Stimulated activated CD8-positive, alpha-beta memory T cell treated with anti-CD3 and anti-CD28 coated beads, Interleukin-7, amount 100 ng/mL, for 48 hours (primary cell): ENCODE results near the gene OR8I2.
"Not testable (repeated sequence)": the region's sequence is repeated elsewhere in the genome, so short reads cannot be mapped to it uniquely, and the experiment has no call there.

Source experiments
- DNase-seq, 2 donors: peaks; one replicate each; pipeline ENCODE4 v3.0.0-alpha.2; 2020; ENCODE audit warnings: low read depth in 1 of 2; ENCODE audit errors: extremely low read depth in 1 of 2

OR8I2 gene

GRCh38 chr11:56093008-56093407 is at the start of gene OR8I2:
TSS of gene OR8I2 (plus strand) at chr11:56093308. CDS start at chr11:56093308, 0 bp downstream.
- DNase-seq: no peak

- DNase-seq: no peak
These were observed 47.6 kb upstream of the OR8I2 start for GRCh38 chr11:56045538-56045937.

- DNase-seq: no peak
These were observed 44.6 kb upstream of the OR8I2 start for GRCh38 chr11:56048480-56048879.

- DNase-seq: no peak
These were observed 43.6 kb upstream of the OR8I2 start for GRCh38 chr11:56049487-56049886.

GRCh38 chr11:56056366-56056765 is 36.7 kb upstream of the OR8I2 start:
- not testable (repeated sequence) for DNase-seq

- not testable (repeated sequence) for DNase-seq
These were observed 35.4 kb upstream of the OR8I2 start for GRCh38 chr11:56057661-56058237.

- not testable (repeated sequence) for DNase-seq
These were observed 34.8 kb upstream of the OR8I2 start for GRCh38 chr11:56058260-56058780.

GRCh38 chr11:56066980-56067379 is 26.1 kb upstream of the OR8I2 start:
- DNase-seq: no peak

GRCh38 chr11:56089697-56090096 is 3.4 kb upstream of the OR8I2 start:
- no peak for DNase-seq

- DNase-seq: no peak
These were observed 10.2 kb downstream of the OR8I2 start, which contains the start of gene OR8H2 for GRCh38 chr11:56103210-56103737. TSS of gene OR8H2 (plus strand) at chr11:56103687. CDS start at chr11:56105043, 1,356 bp downstream.

- DNase-seq: no peak
These were observed 29.0 kb downstream of the OR8I2 start, which contains the start of gene OR8H3 for GRCh38 chr11:56122073-56122472. TSS of gene OR8H3 (plus strand) at chr11:56122373. CDS start at chr11:56122373, 0 bp downstream.

- no peak for DNase-seq
These were observed 47.1 kb downstream of the OR8I2 start, which contains the start of gene OR8J3 for GRCh38 chr11:56140151-56140661. TSS of gene OR8J3 (minus strand) at chr11:56140201. CDS start at chr11:56137718, 2,483 bp downstream.

GRCh38 chr11:56143681-56144080 is 50.6 kb downstream of the OR8I2 start:
- not testable (repeated sequence) for DNase-seq
